ENCODE measurements around the gene CEP55.
A peak's percentile ranks its signal among the peaks of the same experiment; 100 is the strongest.
"Not testable (repeated sequence)": the region's sequence is repeated elsewhere in the genome, so short reads cannot be mapped to it uniquely, and the experiment has no call there.

Gene CEP55

GRCh38 chr10:93515071-93516005 is 18.9 kb downstream of the CEP55 start:
- no peak for DNase-seq

GRCh38 chr10:93516006-93516380 is 19.6 kb downstream of the CEP55 start:
- DNase-seq, result no peak

GRCh38 chr10:93518531-93518930 is 22.1 kb downstream of the CEP55 start:
- no peak for DNase-seq

- DNase-seq, result no peak
These were observed 38.9 kb downstream of the CEP55 start for GRCh38 chr10:93535293-93535692.

- DNase-seq, result not testable (repeated sequence)
These were observed 44.5 kb downstream of the CEP55 start for GRCh38 chr10:93540871-93541270.

GRCh38 chr10:93541402-93542357 is 45.3 kb downstream of the CEP55 start:
- DNase-seq, result no peak

GRCh38 chr10:93542358-93542791 is 46.0 kb downstream of the CEP55 start:
- DNase-seq, result no peak

- DNase-seq, result not testable (repeated sequence)
These were observed 50.6 kb downstream of the CEP55 start for GRCh38 chr10:93546995-93547394.

- DNase-seq, result no peak
These were observed 51.1 kb downstream of the CEP55 start for GRCh38 chr10:93547522-93547921.

- DNase-seq, result no peak
These were observed 52.1 kb downstream of the CEP55 start for GRCh38 chr10:93548376-93549071.

GRCh38 chr10:93550606-93551005 is 54.2 kb downstream of the CEP55 start:
- DNase-seq, result no peak

GRCh38 chr10:93552780-93553179 is 56.4 kb downstream of the CEP55 start:
- no peak for DNase-seq

- no peak for DNase-seq
These were observed 57.3 kb downstream of the CEP55 start for GRCh38 chr10:93553482-93554315.

- no peak for DNase-seq
These were observed 57.9 kb downstream of the CEP55 start for GRCh38 chr10:93554316-93554663.

GRCh38 chr10:93554760-93555432 is 58.5 kb downstream of the CEP55 start:
- DNase-seq, result peak; percentile 55

- no peak for DNase-seq
These were observed 63.1 kb downstream of the CEP55 start for GRCh38 chr10:93559490-93559889.

- DNase-seq, result no peak
These were observed 64.1 kb downstream of the CEP55 start for GRCh38 chr10:93560541-93560940.

GRCh38 chr10:93565446-93565845 is 69.0 kb downstream of the CEP55 start:
- DNase-seq, result no peak

- DNase-seq, result no peak
These were observed 70.2 kb downstream of the CEP55 start, which contains the start of gene FFAR4 for GRCh38 chr10:93566435-93567276. Gene FFAR4, plus strand, starts transcription at chr10:93566665. Its CDS starts 56 bp downstream, at chr10:93566721.

Data from activated CD4-positive, CD25-positive, alpha-beta regulatory T cell treated with anti-CD3 and anti-CD28 coated beads, Interleukin-2, amount 50 U/mL, for 72 hours (primary cell).